Measurements from ENCODE around the gene PCK2.

PCK2 gene

GRCh38 chr14:24150567-24150966 lies 56.5 kb downstream of the PCK2 start:
- CTCF ChIA-PET = interaction anchor here (3.9 kb wide), 1 partner anchor 10 kb away, joined by 24 read pairs; the partner anchor contains the start of gene IRF9
- no peak for DNase-seq (ENCODE audit: extremely low spot score)

GRCh38 chr14:24150993-24151392 lies 56.9 kb downstream of the PCK2 start:
- no peak for DNase-seq (ENCODE audit: extremely low spot score)
- ChIA-PET POLR2A (interaction anchor here (1.2 to 2.9 kb wide), 4 partner anchors 10 to 57 kb away, joined by 3 to 13 read pairs (median 7); partner anchors contain the start of genes EMC9, IRF9, PCK2 and PSME1), CTCF (interaction anchor here (3.9 kb wide), 1 partner anchor 10 kb away, joined by 24 read pairs; the partner anchor contains the start of gene IRF9)
- TF ChIP-seq NFRKB (IDR thresholded peaks at IDR 0.05) = no peak
- no peak for TF ChIP-seq FOXM1 (IDR thresholded peaks at IDR 0.05; ENCODE audit: borderline replicate concordance)
- no peak for TF ChIP-seq TARDBP (IDR thresholded peaks at IDR 0.05)
- no peak for TF ChIP-seq FOXA1 (IDR thresholded peaks at IDR 0.05)
- TF ChIP-seq HDGF (IDR thresholded peaks at IDR 0.05; ENCODE audit: borderline replicate concordance) = no peak
- TF ChIP-seq ELF4 (IDR thresholded peaks at IDR 0.05) = no peak
- TF ChIP-seq BHLHE40 (IDR thresholded peaks at IDR 0.05; ENCODE audit: borderline replicate concordance) = no peak
- TF ChIP-seq FOXK2 (IDR thresholded peaks at IDR 0.05) = no peak
- no peak for TF ChIP-seq ARNT (IDR thresholded peaks at IDR 0.05)
- TF ChIP-seq SP1 (IDR thresholded peaks at IDR 0.05) = no peak
- TF ChIP-seq L3MBTL2 (conservative IDR thresholded peaks at IDR 0.05) = no peak
- no peak for TF ChIP-seq ZNF384 (IDR thresholded peaks at IDR 0.05)
- TF ChIP-seq PKNOX1 (IDR thresholded peaks at IDR 0.05) = no peak
- TF ChIP-seq CTBP1 (IDR thresholded peaks at IDR 0.05; ENCODE audit: borderline replicate concordance) = no peak
- no peak for TF ChIP-seq LEF1 (IDR thresholded peaks at IDR 0.05; ENCODE audit: borderline replicate concordance)
- no peak for TF ChIP-seq SUZ12 (IDR thresholded peaks at IDR 0.05)

More at GRCh38 chr14:24150567-24150966, 56.5 kb downstream of the PCK2 start:
- POLR2A ChIA-PET = interaction anchor here (1.2 to 2.9 kb wide), 5 partner anchors 9 to 56 kb away, joined by 3 to 13 read pairs (median 6); partner anchors contain the start of genes EMC9, IRF9, PCK2 and PSME1
- TF ChIP-seq BHLHE40 (IDR thresholded peaks at IDR 0.05; ENCODE audit: borderline replicate concordance) (no peak), ARNT (IDR thresholded peaks at IDR 0.05) (no peak), TARDBP (IDR thresholded peaks at IDR 0.05) (no peak), L3MBTL2 (conservative IDR thresholded peaks at IDR 0.05) (no peak)

- CTCF ChIA-PET = interaction anchor here (3.9 kb wide), 1 partner anchor 9 kb away, joined by 24 read pairs; the partner anchor contains the start of gene IRF9
- POLR2A ChIA-PET = interaction anchor here (1.3 to 2.9 kb wide), 3 partner anchors 9 to 16 kb away, joined by 6 to 13 read pairs (median 8); partner anchors contain the start of genes EMC9, IRF9 and PSME1
Observed at GRCh38 chr14:24151404-24152080, 57.4 kb downstream of the PCK2 start.

More at GRCh38 chr14:24151404-24152080, 57.4 kb downstream of the PCK2 start:
- DNase-seq (ENCODE audit: extremely low spot score) = no peak
- TF ChIP-seq FOXM1 (IDR thresholded peaks at IDR 0.05; ENCODE audit: borderline replicate concordance) = no peak
- TF ChIP-seq LEF1 (IDR thresholded peaks at IDR 0.05; ENCODE audit: borderline replicate concordance) = no peak
- TF ChIP-seq NFRKB (IDR thresholded peaks at IDR 0.05) = no peak
- no peak for TF ChIP-seq ARNT (IDR thresholded peaks at IDR 0.05)
- TF ChIP-seq FOXA1 (IDR thresholded peaks at IDR 0.05) = no peak
- no peak for TF ChIP-seq BHLHE40 (IDR thresholded peaks at IDR 0.05; ENCODE audit: borderline replicate concordance)
- no peak for TF ChIP-seq SUZ12 (IDR thresholded peaks at IDR 0.05)
- TF ChIP-seq CTBP1 (IDR thresholded peaks at IDR 0.05; ENCODE audit: borderline replicate concordance) = no peak
- TF ChIP-seq L3MBTL2 (conservative IDR thresholded peaks at IDR 0.05) = no peak
- no peak for TF ChIP-seq ELF4 (IDR thresholded peaks at IDR 0.05)
- no peak for TF ChIP-seq HDGF (IDR thresholded peaks at IDR 0.05; ENCODE audit: borderline replicate concordance)
- no peak for TF ChIP-seq PKNOX1 (IDR thresholded peaks at IDR 0.05)
- TF ChIP-seq ZNF384 (IDR thresholded peaks at IDR 0.05) = no peak
- TF ChIP-seq FOXK2 (IDR thresholded peaks at IDR 0.05) = no peak
- no peak for TF ChIP-seq SP1 (IDR thresholded peaks at IDR 0.05)
- TF ChIP-seq TARDBP (IDR thresholded peaks at IDR 0.05) = no peak
